ENCODE results near the gene FBLN2. TPM values are rescaled to one million over a fixed set of nuclear protein-coding genes. Genes with fewer than 3 reads are reported as not detected.

FBLN2 gene
- polyA plus RNA-seq, 3 donors, result 0.08 TPM; not detected in 2

DNA sequence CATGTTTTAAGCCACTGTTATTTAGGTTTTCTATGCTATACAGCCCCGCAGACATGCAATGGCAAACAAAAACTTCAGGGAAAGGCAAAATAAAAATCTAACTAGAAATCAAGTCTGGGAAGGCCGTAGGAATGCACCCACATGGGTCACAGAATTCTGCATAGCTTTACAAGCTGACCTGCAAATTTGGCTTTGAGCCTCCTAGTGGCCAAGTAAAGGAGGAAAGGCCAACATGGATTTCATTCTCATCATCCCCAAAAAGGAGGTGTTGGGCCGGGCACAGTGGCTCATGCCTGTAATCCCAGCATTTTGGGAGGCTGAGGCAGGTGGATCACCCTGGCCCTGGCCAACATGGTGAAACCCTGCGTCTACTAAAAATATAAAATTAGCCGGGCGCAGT, 124.3 kb downstream of the FBLN2 start:
- DNase-seq, result no peak
- Histone ChIP-seq H3K27me3 (ENCODE audit: control insufficient read depth in 2 of 2, insufficient read depth in 2 of 2, low read length in 2 of 2) (no peaks in the 10 kb centered on the region), H2AFZ (ENCODE audit: insufficient read depth, low read depth, low read length, poor library complexity, severe bottlenecking) (no peak overlapping the region), H3K27ac (ENCODE audit: low read depth in 1 of 2, low read length in 2 of 2) (no peak overlapping the region), H4K20me1 (ENCODE audit: insufficient read depth, low read length) (no peaks in the 10 kb centered on the region), H3K4me3 (replicated peaks in 1 of 3; ENCODE audit: low read depth in 2 of 3, low read length in 3 of 3) (no peak overlapping the region), H3K79me2 (ENCODE audit: insufficient read depth, low read length) (no peaks in the 10 kb centered on the region), H3K36me3 (replicated peaks in 1 of 2; ENCODE audit: control insufficient read depth in 1 of 2, insufficient read depth in 2 of 2, low read length in 2 of 2) (no peaks in the 10 kb centered on the region), H3K4me2 (replicated peaks; ENCODE audit: extremely low read depth, low read length, poor library complexity, severe bottlenecking) (no peak overlapping the region), H3K9me3 (replicated peaks in 1 of 2; ENCODE audit: control insufficient read depth in 1 of 2, insufficient read depth in 1 of 2, low read length in 2 of 2) (peaks cover 0 to 2% of the 10 kb centered on the region in 2 donors), H3K9ac (ENCODE audit: insufficient read depth, low read length, poor library complexity, severe bottlenecking) (no peak overlapping the region), H3K4me1 (ENCODE audit: control insufficient read depth in 1 of 2, insufficient read depth in 2 of 2, low read length in 2 of 2) (no peaks in the 10 kb centered on the region)
- H3K36me3 Mint-ChIP-seq, result no peaks in the 10 kb centered on the region
- WGBS (ENCODE audit: insufficient coverage), result 90% methylated on average over 5 of the region's 6 CpGs
- no peak overlapping the region for H3K27ac Mint-ChIP-seq
- no peak overlapping the region for H3K4me3 Mint-ChIP-seq
- TF ChIP-seq CTCF (IDR thresholded peaks at IDR 0.05), result no peak
- peaks cover 7 to 10% (median 8%) of the 10 kb centered on the region in 3 donors for H3K27me3 Mint-ChIP-seq (ENCODE audit: low read depth in 3 of 3)
- intact Hi-C loops (cut with micrococcal nuclease), result no loop called here
- H3K4me1 Mint-ChIP-seq, result no peaks in the 10 kb centered on the region
- peaks cover 0 to 7% (median 0%) of the 10 kb centered on the region in 7 donors for H3K9me3 Mint-ChIP-seq

GRCh38 chr3:13674538-13675185, 125.7 kb downstream of the FBLN2 start:
- no peak overlapping the region for H3K4me3 Mint-ChIP-seq
- Histone ChIP-seq H3K4me2 (replicated peaks; ENCODE audit: extremely low read depth, low read length, poor library complexity, severe bottlenecking) (no peak overlapping the region), H3K79me2 (ENCODE audit: insufficient read depth, low read length) (no peaks in the 10 kb centered on the region), H4K20me1 (ENCODE audit: insufficient read depth, low read length) (no peaks in the 10 kb centered on the region), H3K36me3 (replicated peaks in 1 of 2; ENCODE audit: control insufficient read depth in 1 of 2, insufficient read depth in 2 of 2, low read length in 2 of 2) (no peaks in the 10 kb centered on the region), H3K4me3 (replicated peaks in 1 of 3; ENCODE audit: low read depth in 2 of 3, low read length in 3 of 3) (no peak overlapping the region), H3K9ac (ENCODE audit: insufficient read depth, low read length, poor library complexity, severe bottlenecking) (no peak overlapping the region), H3K27ac (ENCODE audit: low read depth in 1 of 2, low read length in 2 of 2) (no peak overlapping the region), H2AFZ (ENCODE audit: insufficient read depth, low read depth, low read length, poor library complexity, severe bottlenecking) (no peak overlapping the region), H3K27me3 (ENCODE audit: control insufficient read depth in 2 of 2, insufficient read depth in 2 of 2, low read length in 2 of 2) (no peaks in the 10 kb centered on the region), H3K4me1 (ENCODE audit: control insufficient read depth in 1 of 2, insufficient read depth in 2 of 2, low read length in 2 of 2) (no peaks in the 10 kb centered on the region), H3K9me3 (replicated peaks in 1 of 2; ENCODE audit: control insufficient read depth in 1 of 2, insufficient read depth in 1 of 2, low read length in 2 of 2) (peaks cover 0 to 2% of the 10 kb centered on the region in 2 donors)
- 85% methylated on average over 9 of the region's 10 CpGs for WGBS (ENCODE audit: insufficient coverage)
- no peak for TF ChIP-seq CTCF (IDR thresholded peaks at IDR 0.05)
- H3K36me3 Mint-ChIP-seq, result no peaks in the 10 kb centered on the region
- peaks cover 7 to 12% (median 8%) of the 10 kb centered on the region in 3 donors for H3K27me3 Mint-ChIP-seq (ENCODE audit: low read depth in 3 of 3)
- peaks cover 0 to 7% (median 0%) of the 10 kb centered on the region in 7 donors for H3K9me3 Mint-ChIP-seq
- peak overlapping the region in 2 of 7 donors; percentile 24 to 31 for H3K27ac Mint-ChIP-seq
- no peak for DNase-seq
- intact Hi-C loops (cut with micrococcal nuclease), result no loop called here
- H3K4me1 Mint-ChIP-seq, result no peaks in the 10 kb centered on the region

Data from CD14-positive monocyte (primary cell).